Epithelial cell of esophagus (primary cell): ENCODE results near the gene MCOLN2.
"Not testable (repeated sequence)": the region's sequence is repeated elsewhere in the genome, so short reads cannot be mapped to it uniquely, and the experiment has no call there.

Source experiments
- DNase-seq: peaks from one replicate; pipeline ENCODE4 v3.0.0; 2010; ENCODE audit warnings: low read depth
- H3K4me3 ChIP-seq: 2 replicates; pipeline ENCODE4 v1.5.1; 2011; ENCODE audit warnings: mild to moderate bottlenecking, low read length, control low read depth
- TF ChIP-seq, protein P1 (sequence below): IDR thresholded peaks from 2 replicates; pipeline ENCODE4 v1.5.1; 2011; ENCODE audit warnings: low read depth, mild to moderate bottlenecking, low read length, control low read depth, inconsistent platforms; ENCODE audit not compliant: insufficient read depth; ENCODE audit errors: missing control alignments

The MCOLN2 gene

DNA sequence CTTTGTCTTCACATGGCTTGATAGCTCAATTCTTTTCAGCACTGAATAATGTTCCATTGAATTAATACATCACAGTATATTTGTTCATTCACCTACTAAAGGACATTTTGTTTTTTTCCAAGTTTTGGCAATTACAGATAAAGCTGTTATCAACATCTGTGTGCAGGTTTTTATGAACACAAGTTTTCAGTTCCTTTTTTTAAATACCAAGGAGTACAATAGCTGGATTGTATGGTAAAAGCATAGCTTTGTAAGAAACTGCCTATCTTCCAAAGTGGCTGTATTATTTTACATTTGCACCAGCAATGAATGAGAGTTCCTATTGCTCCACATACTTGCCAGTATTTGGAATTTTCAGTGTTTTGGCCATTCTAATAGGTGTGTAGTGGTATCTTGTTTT is 4.8 kb upstream of the MCOLN2 start:
- TF ChIP-seq, protein P1, sequence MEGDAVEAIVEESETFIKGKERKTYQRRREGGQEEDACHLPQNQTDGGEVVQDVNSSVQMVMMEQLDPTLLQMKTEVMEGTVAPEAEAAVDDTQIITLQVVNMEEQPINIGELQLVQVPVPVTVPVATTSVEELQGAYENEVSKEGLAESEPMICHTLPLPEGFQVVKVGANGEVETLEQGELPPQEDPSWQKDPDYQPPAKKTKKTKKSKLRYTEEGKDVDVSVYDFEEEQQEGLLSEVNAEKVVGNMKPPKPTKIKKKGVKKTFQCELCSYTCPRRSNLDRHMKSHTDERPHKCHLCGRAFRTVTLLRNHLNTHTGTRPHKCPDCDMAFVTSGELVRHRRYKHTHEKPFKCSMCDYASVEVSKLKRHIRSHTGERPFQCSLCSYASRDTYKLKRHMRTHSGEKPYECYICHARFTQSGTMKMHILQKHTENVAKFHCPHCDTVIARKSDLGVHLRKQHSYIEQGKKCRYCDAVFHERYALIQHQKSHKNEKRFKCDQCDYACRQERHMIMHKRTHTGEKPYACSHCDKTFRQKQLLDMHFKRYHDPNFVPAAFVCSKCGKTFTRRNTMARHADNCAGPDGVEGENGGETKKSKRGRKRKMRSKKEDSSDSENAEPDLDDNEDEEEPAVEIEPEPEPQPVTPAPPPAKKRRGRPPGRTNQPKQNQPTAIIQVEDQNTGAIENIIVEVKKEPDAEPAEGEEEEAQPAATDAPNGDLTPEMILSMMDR = no peak
- no peak for DNase-seq
- no peak overlapping the region for H3K4me3 ChIP-seq

DNA sequence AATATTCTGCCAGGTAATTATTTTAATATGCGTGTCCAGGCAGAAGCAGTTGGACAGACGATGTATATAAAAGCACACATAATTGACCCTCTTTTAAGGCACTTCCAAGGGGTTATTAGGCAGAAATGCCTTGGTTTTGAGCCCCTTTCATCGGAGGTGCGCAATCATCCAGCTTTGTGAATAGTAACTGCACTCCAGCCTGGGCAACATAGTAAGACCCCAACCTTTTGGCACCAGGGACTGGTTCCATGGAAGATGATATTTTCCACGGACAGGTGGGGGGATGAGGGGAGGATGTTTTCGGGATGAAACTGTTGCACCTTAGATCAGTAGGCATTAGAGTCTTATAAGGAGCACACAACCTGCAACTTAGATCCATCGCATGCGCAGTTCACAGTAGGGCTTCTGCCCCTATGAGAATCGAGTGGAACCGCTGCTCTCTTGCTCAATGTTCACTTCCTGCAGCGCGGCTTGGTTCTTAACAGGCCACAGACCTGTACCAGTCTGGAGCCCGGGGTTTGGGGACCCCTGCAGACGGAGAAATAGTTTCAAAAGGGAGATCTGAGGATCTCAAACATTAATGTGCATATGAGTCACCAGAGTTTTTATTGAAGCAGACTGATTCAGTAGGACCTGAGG is 1.8 kb upstream of the MCOLN2 start:
- H3K4me3 ChIP-seq = peak overlapping the region; percentile 36
- peak; percentile 13 for DNase-seq

DNA sequence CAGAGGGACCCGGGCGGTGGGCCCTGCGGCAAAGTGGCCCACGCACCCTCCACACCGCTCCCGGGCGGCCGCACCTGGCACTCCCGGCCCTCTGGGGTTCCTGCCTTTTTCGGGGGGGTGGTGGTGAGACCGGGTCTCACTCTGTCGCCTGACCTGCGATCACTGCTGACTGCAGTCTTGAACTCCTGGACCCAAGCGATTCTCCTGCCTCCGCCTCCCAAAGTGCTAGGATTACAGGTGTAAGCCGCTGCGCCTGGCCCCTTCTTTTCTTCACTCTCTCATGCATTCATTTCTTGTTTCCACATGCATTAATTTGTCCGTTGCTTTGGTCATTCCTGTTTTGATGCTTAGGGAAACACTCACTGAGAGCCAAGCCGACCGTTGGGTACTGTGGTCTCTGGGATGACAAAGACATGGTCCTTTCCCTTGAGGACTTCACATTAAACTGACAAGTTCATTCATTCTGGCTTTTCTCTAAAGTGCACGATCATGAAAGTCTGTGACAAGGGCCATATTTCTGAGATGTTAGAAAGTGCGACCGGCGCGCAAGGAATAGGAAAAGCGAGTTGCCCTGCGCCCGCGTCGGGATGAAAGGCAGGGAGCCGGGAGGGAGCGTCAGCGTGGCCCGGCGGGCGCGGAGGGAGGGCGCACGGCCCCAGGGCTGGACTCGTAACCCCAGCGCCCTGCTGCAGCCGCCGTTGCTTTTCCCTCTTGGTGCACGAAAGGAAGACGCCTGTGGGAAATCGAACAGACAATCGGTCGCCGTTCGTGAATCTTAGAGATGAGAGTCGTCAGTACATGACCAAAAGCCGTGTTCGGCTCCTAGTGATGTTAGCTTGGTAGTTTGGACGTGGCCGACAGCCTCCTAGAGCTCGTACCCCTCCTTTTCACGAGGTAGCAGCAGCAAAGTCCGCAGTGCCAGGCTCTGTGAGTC is 1.0 kb upstream of the MCOLN2 start:
- H3K4me3 ChIP-seq = peak overlapping the region; percentile 36
- peak; percentile 33 for DNase-seq
- TF ChIP-seq, protein P1 = no peak

More for the DNA sequence above, 1.8 kb upstream of the MCOLN2 start:
- TF ChIP-seq, protein P1 = no peak

DNA sequence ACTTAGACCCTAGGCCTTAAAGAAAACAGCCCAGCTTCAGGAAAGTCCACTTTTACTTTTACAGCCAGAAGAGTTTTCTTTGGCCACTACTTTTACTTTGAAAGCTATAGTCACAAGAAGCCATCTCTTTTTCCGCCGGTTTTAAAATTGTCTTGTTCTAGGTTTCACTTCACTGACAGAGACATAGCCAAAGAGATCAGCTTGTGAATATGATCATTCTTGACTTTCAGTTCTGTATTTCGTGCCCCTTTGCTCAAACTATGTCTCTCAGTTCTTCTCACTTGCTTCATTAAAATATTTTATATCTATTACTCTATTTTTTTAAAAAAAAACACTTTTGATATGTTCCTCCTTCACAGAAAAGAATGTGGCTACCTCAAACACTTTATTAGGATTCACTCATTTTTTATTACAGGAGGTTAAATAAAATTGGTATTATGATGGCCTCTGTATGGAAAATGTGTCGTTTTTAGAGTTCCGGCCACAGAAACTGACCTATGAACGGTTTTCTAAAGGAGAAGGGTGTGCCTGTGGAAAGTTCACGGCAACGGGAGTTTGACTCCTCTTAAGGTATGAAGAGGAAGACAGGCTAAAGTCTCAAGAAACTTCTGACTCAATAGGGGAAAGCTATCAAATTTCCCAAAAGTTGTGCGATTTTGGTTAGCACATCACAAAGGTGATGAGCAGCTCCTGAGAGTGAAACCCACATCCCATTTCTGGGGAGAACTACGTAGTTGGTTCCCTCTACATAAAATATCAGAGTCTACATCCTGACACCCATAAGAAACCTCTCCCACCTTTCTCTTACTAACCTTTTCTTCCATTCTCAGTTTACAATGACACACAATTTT is 1.2 kb downstream of the MCOLN2 start:
- no peak overlapping the region for H3K4me3 ChIP-seq
- no peak for DNase-seq
- TF ChIP-seq, protein P1 = no peak

DNA sequence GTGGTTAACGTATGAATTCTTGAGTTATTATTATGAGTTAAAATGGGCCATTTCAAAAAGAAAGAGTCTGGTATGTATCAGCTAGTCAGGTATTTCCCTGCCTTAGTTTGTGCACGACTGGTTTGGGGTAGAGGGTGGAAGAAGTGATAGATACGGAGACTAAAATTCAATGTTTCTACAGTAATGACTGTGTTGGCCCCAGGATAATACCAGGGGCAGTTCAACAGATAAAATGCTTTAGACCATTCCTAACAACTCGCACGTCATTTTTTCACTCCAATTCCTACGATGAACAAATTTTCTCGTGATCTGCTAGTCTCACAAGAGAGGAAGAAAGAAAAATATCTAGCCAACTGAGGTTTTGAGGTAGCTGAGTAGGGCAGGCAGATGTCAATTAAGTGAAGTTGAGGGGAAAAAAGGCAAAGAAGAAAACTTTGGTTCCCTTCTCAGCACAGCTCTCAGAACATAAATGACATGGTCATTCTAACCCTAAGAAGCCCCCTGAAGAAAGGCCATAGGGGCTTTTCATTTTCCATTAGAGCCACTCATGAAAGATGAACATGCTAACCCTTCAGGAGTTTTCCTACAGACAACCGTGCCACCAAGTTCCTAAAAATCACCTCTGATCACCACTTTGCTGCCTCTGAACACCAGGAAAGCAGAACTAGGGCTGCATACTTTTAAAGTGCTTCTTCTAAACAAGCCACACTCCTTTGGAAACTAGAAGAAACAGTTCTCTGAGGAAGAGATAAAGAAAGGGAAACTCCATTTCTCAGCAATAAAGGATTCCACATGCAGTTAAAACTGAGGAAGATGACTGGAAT is 5.6 kb downstream of the MCOLN2 start:
- TF ChIP-seq, protein P1 = no peak
- no peak overlapping the region for H3K4me3 ChIP-seq
- no peak for DNase-seq

DNA sequence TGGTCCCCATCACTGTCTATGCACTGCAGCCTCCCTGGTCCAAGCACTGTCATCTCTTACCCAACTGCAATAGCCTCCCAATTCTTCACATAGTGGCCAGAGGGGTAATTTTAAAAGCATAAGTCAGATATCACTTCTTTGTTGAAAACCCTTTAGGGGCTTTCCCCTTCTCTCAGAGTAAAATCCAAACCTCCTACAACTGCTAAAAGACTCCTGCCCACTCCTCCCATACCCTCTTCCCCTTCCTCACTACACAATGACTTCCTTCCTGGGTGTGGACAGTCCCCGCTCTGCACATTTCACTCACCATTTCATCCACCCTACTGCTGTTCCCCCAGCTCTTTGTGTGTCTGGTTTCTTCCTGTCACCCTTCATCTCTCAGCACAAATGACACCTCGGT is 8.3 kb downstream of the MCOLN2 start:
- H3K4me3 ChIP-seq = no peak overlapping the region
- no peak for DNase-seq
- TF ChIP-seq, protein P1 = no peak

DNA sequence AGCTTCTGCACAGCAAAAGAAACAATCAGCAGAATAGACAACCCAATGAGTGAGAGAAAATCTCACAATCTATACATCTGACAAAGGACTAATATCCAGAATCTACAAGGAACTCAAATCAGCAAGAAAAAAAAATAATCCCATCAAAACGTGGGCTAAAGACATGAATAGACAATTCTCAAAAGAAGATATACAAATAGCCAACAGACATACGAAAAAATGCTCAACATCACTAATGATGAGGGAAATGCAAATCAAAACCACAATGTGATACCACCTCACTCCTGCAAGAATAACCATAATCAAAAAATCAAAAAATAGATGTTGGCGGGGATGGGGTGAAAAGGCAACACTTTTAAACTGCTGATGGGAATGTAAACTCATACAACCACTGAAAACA is 10.4 kb downstream of the MCOLN2 start:
- H3K4me3 ChIP-seq, DNase-seq: not testable (repeated sequence)
